Activated CD8-positive, alpha-beta memory T cell treated with anti-CD3 and anti-CD28 coated beads, Interleukin-2, amount 10 ng/mL, durations not matched to agents 7 days and 5 days (primary cell): ENCODE measurements around the gene SNRPF. TPM values are rescaled to one million over a fixed set of nuclear protein-coding genes. Genes with fewer than 3 reads are reported as not detected.
"Not testable (repeated sequence)": the region's sequence is repeated elsewhere in the genome, so short reads cannot be mapped to it uniquely, and the experiment has no call there.

Experiments
- ATAC-seq: fragments of 150-1000 bp; cut with Tn5 transposase; one replicate; pipeline ENCODE4 v1.10.0; 2021; ENCODE audit warnings: moderate library complexity
- CTCF ChIA-PET: fragments of 350-600 bp; sonication (Branson Sonifier 250); formaldehyde crosslinking; loops from one replicate; lab custom pipeline; 2021; ENCODE audit warnings: antibody characterized with exemption; lab: Charles Lee
- DNase-seq: peaks from one replicate; pipeline ENCODE4 v3.0.0-alpha.2; 2020
- H3K27ac Mint-ChIP-seq: one replicate; pipeline ENCODE4 v1.8.0; 2021; ENCODE audit warnings: mild to moderate bottlenecking, mixed read lengths
- H3K27me3 Mint-ChIP-seq: one replicate; pipeline ENCODE4 v1.8.0; 2021; ENCODE audit warnings: mixed read lengths
- H3K36me3 Mint-ChIP-seq: one replicate; pipeline ENCODE4 v1.8.0; 2021; ENCODE audit warnings: mild to moderate bottlenecking, mixed read lengths
- H3K4me1 Mint-ChIP-seq: one replicate; pipeline ENCODE4 v1.8.0; 2021; ENCODE audit warnings: mixed read lengths
- H3K4me3 Mint-ChIP-seq: one replicate; pipeline ENCODE4 v1.8.0; 2021; ENCODE audit warnings: mild to moderate bottlenecking, moderate library complexity, mixed read lengths
- H3K9me3 Mint-ChIP-seq: one replicate; pipeline ENCODE4 v1.8.0; 2022; ENCODE audit warnings: low read depth, mixed read lengths
- total RNA-seq, 2 experiments: library from RNA; stranded (reverse); gene quantifications; one replicate each; pipeline ENCODE4 v1.2.3, GENCODE V29; 2021

SNRPF gene
- total RNA-seq, result 10 to 100 TPM; 36.6 to 38.3 TPM

DNA sequence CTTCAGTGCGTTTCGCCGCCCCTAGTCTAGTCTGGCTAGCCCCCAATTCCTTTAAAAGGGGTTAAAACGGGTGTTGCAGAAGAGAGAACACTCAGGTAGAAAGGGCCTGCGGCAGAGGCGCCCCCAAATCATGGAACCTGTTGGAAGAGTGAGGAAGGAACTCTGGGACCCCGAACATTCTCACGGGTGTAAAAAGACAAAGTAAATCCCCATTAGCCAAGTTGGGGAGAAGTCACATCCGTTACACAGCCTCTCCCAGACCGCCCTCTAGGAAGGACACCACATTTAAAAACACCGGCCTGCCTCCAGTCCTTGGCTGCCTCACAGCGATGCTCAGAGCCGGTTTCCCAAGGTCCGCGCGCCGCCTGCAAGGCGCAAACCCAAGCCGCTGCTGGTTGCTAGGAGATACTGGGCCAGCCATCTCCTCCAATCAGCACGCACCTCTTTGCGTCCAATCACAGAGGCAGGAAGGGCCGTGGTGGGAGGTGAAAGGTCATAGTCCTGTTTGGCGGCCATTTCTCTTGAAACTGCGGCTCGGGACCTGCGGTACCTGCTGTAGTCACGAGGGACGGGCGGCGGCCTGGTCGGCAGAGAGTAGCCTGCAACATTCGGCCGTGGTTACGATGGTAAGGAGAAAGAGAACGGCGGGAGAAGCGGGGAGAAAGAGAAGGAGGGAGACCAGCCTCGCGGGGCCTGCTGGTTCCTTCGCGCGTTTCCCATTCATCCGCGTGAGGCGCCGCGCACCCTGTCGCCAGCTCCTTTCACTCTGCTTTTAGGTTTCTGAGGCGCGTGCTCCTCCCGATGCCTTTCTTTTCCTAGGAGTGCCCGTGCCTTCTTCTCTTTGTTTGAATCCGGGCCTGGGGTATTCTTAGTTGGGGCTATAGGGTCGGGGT lies at the start of gene SNRPF:
TSS of gene SNRPF (plus strand) at position 502 of the 893 bp plus-strand sequence. CDS start at position 624, 122 bp downstream.
- no peak within 1 kb of the TSS for H3K27ac Mint-ChIP-seq
- CTCF ChIA-PET, result interaction anchor here (0.7 to 1.3 kb wide), 2 partner anchors 125 to 179 kb away, joined by 3 read pairs; no protein-coding TSS in a partner anchor
- H3K4me1 Mint-ChIP-seq, result peaks cover 31% of the 10 kb centered on the region
- peak; percentile 97 for DNase-seq
- H3K27me3 Mint-ChIP-seq, result peaks cover 9% of the 10 kb centered on the region
- H3K9me3 Mint-ChIP-seq, result no peaks in the 10 kb centered on the region
- ATAC-seq, result peak; percentile 94
- H3K36me3 Mint-ChIP-seq, result peaks cover 32% of the 10 kb centered on the region
- H3K4me3 Mint-ChIP-seq, result no peak within 1 kb of the TSS

- Mint-ChIP-seq H3K36me3 (no peaks in the 10 kb centered on the region), H3K27ac (no peak overlapping the region), H3K27me3 (peaks cover 28% of the 10 kb centered on the region), H3K9me3 (no peaks in the 10 kb centered on the region), H3K4me3 (no peak overlapping the region), H3K4me1 (peaks cover 10% of the 10 kb centered on the region)
- DNase-seq (no peak), ATAC-seq (no peak)
- CTCF ChIA-PET, result no interaction called here
These were observed 49.6 kb upstream of the SNRPF start for GRCh38 chr12:95809000-95809680.

- Mint-ChIP-seq H3K4me1 (peaks cover 9% of the 10 kb centered on the region), H3K27me3 (peaks cover 31% of the 10 kb centered on the region), H3K9me3 (no peaks in the 10 kb centered on the region), H3K4me3 (no peak overlapping the region), H3K27ac (no peak overlapping the region), H3K36me3 (no peaks in the 10 kb centered on the region)
- ATAC-seq (no peak), DNase-seq (no peak)
- CTCF ChIA-PET, result no interaction called here
These were observed 48.3 kb upstream of the SNRPF start for GRCh38 chr12:95810411-95810810.

DNA sequence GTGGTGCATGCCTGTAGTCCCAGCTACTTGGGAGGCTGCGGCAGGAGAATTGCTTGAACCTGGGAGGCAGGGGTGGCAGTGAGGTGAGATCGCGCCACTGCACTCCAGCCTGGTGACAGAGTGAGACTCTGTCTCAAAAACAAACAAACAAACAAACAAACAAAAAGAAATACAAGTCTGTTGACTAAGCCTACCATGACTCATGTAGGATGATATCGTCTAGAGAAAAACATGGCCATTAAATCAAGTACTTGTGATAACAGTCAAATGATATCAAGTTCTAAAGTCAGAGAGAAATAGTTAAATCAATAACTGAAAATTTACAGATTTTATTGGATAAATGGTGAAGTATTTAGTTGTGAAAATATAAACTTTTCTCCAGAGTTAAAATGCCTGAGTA lies 46.6 kb upstream of the SNRPF start:
- DNase-seq, H3K4me3 Mint-ChIP-seq, H3K36me3 Mint-ChIP-seq, ATAC-seq, H3K4me1 Mint-ChIP-seq, H3K27ac Mint-ChIP-seq, H3K9me3 Mint-ChIP-seq, CTCF ChIA-PET: not testable (repeated sequence)
- peaks cover 31% of the 10 kb centered on the region for H3K27me3 Mint-ChIP-seq

GRCh38 chr12:95815632-95816212 lies 43.0 kb upstream of the SNRPF start:
- H3K27me3 Mint-ChIP-seq, result peaks cover 37% of the 10 kb centered on the region
- H3K4me1 Mint-ChIP-seq, result no peaks in the 10 kb centered on the region
- H3K27ac Mint-ChIP-seq, result no peak overlapping the region
- H3K4me3 Mint-ChIP-seq, result no peak overlapping the region
- CTCF ChIA-PET, result interaction anchor here (0.7 kb wide), 1 partner anchor 216 kb away, joined by 3 read pairs; no protein-coding TSS in a partner anchor
- no peaks in the 10 kb centered on the region for H3K9me3 Mint-ChIP-seq
- DNase-seq (no peak), ATAC-seq (no peak)
- H3K36me3 Mint-ChIP-seq, result no peaks in the 10 kb centered on the region

GRCh38 chr12:95820096-95820703 lies 38.6 kb upstream of the SNRPF start:
- Mint-ChIP-seq H3K9me3 (no peaks in the 10 kb centered on the region), H3K4me3 (no peak overlapping the region), H3K36me3 (no peaks in the 10 kb centered on the region), H3K4me1 (no peaks in the 10 kb centered on the region), H3K27ac (no peak overlapping the region), H3K27me3 (peaks cover 29% of the 10 kb centered on the region)
- CTCF ChIA-PET, result no interaction called here
- ATAC-seq (no peak), DNase-seq (no peak)

- no peak overlapping the region for H3K27ac Mint-ChIP-seq
- H3K4me1 Mint-ChIP-seq, result peaks cover 3% of the 10 kb centered on the region
- no peak for DNase-seq
- CTCF ChIA-PET, result no interaction called here
- ATAC-seq, result no peak
- H3K27me3 Mint-ChIP-seq, result peaks cover 32% of the 10 kb centered on the region
- H3K4me3 Mint-ChIP-seq, result no peak overlapping the region
- H3K9me3 Mint-ChIP-seq, result no peaks in the 10 kb centered on the region
- no peaks in the 10 kb centered on the region for H3K36me3 Mint-ChIP-seq
These were observed 29.4 kb upstream of the SNRPF start for GRCh38 chr12:95829395-95829794.

- CTCF ChIA-PET, result no interaction called here
- H3K4me3 Mint-ChIP-seq, result no peak overlapping the region
- H3K9me3 Mint-ChIP-seq, result no peaks in the 10 kb centered on the region
- ATAC-seq, result no peak
- H3K27me3 Mint-ChIP-seq, result peaks cover 37% of the 10 kb centered on the region
- no peak overlapping the region for H3K27ac Mint-ChIP-seq
- no peak for DNase-seq
- no peaks in the 10 kb centered on the region for H3K36me3 Mint-ChIP-seq
- H3K4me1 Mint-ChIP-seq, result peaks cover 3% of the 10 kb centered on the region
These were observed 28.2 kb upstream of the SNRPF start for GRCh38 chr12:95830335-95831089.

DNA sequence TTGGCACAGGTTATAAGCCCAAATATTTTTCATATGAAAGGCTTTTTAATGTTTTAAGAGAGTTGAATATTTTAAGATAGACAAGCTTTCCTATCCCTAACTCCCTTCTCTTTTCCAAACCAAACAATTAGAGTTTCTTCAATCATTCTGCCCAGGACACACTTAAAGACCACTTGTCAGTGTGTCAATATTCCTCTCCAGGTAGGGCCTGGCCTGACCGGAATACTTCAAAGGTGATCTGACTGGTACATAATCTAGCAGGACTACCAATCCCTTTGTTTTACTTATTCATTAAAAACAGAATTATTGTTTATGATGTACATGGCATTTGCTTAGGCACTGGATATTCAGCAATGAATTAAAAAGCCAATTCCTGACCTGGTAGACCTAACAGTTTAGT lies 24.2 kb upstream of the SNRPF start:
- CTCF ChIA-PET, result no interaction called here
- H3K4me1 Mint-ChIP-seq, result peaks cover 5% of the 10 kb centered on the region
- no peak overlapping the region for H3K27ac Mint-ChIP-seq

GRCh38 chr12:95836185-95836609 lies 22.6 kb upstream of the SNRPF start:
- H3K4me3 Mint-ChIP-seq, result no peak overlapping the region
- H3K27ac Mint-ChIP-seq, result no peak overlapping the region
- peaks cover 34% of the 10 kb centered on the region for H3K27me3 Mint-ChIP-seq
- CTCF ChIA-PET, result no interaction called here
- no peaks in the 10 kb centered on the region for H3K9me3 Mint-ChIP-seq
- no peak for ATAC-seq
- H3K36me3 Mint-ChIP-seq, result no peaks in the 10 kb centered on the region
- DNase-seq, result no peak
- H3K4me1 Mint-ChIP-seq, result peaks cover 2% of the 10 kb centered on the region

More for the DNA sequence above, 24.2 kb upstream of the SNRPF start:
- no peaks in the 10 kb centered on the region for H3K36me3 Mint-ChIP-seq
- H3K9me3 Mint-ChIP-seq, result no peaks in the 10 kb centered on the region
- peaks cover 46% of the 10 kb centered on the region for H3K27me3 Mint-ChIP-seq
- H3K4me3 Mint-ChIP-seq, result no peak overlapping the region
- ATAC-seq, result no peak
- no peak for DNase-seq

GRCh38 chr12:95836630-95837239 lies 22.0 kb upstream of the SNRPF start:
- H3K4me1 Mint-ChIP-seq, result peaks cover 2% of the 10 kb centered on the region

DNA sequence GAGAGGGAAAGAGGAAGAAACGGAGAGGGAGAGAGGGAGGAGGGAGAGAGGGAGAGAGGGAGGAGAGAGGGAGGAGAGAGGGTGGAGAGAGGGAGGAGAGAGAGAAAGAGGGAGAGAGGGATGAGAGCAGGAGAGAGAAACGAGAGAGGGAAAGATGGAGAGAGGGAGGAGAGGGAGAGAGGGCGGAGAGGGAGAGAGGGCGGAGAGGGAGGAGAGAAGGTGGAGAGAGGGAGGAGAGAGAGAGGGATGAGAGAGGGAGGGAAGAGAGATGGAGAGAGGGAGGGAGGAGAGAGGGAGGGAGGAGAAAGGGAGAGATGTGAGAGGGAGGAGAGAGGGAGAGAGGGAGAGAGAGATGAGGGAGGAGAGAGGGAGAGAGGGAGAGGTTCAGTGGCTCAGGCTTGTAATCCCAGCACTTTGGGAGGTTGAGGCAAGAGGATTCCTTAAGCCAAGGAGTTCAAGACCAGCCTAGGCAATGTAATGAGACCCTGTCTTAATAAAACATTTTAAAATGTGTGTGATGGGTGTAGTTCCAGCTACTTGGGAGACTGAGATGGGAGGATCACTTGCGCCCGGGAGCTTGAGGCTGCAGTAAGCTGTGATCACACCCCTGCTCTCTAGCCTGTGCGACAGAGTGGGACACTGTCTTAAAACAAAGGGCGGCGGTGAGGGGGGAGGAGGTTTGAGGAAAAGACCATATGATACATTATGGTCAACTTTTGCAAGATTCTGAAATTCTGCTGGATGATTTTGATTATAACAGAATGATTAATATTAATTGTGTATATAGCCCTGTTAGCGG lies 21.3 kb upstream of the SNRPF start:
- CTCF ChIA-PET, result no interaction called here

More at GRCh38 chr12:95836630-95837239, 22.0 kb upstream of the SNRPF start:
- H3K27me3 Mint-ChIP-seq, result peaks cover 34% of the 10 kb centered on the region
- CTCF ChIA-PET, result no interaction called here
- DNase-seq (no peak), ATAC-seq (no peak)
- no peak overlapping the region for H3K27ac Mint-ChIP-seq
- H3K9me3 Mint-ChIP-seq, result no peaks in the 10 kb centered on the region
- no peaks in the 10 kb centered on the region for H3K36me3 Mint-ChIP-seq
- H3K4me3 Mint-ChIP-seq, result no peak overlapping the region

More for the DNA sequence above, 21.3 kb upstream of the SNRPF start:
- no peaks in the 10 kb centered on the region for H3K9me3 Mint-ChIP-seq
- peaks cover 2% of the 10 kb centered on the region for H3K4me1 Mint-ChIP-seq
- H3K36me3 Mint-ChIP-seq, result no peaks in the 10 kb centered on the region
- DNase-seq (no peak), ATAC-seq (no peak)
- no peak overlapping the region for H3K4me3 Mint-ChIP-seq
- H3K27ac Mint-ChIP-seq, result no peak overlapping the region
- H3K27me3 Mint-ChIP-seq, result peaks cover 29% of the 10 kb centered on the region
